Thyroid gland (tissue), 4 donors: Measurements from ENCODE around the gene PAMR1. TPM values are rescaled to one million over a fixed set of nuclear protein-coding genes. Genes with fewer than 3 reads are reported as not detected.
A peak's percentile ranks its signal among the peaks of the same experiment; 100 is the strongest.

Experiments used
- DNase-seq, 2 donors: peaks; one replicate each; pipeline ENCODE4 v3.0.0-alpha.2; 2019
- H3K27ac ChIP-seq, 3 donors: fragments of 200-600 bp; sonication (generic); 1 replicate in 2 of 3; 2 replicates in 1 of 3; pipeline ENCODE4 v1.5.1; 2016 to 2019; ENCODE audit warnings: mild to moderate bottlenecking in 1 of 3, moderate library complexity in 1 of 3
- H3K27me3 ChIP-seq: fragments of 200-600 bp; sonication (generic); one replicate; pipeline ENCODE4 v1.5.1; 2019
- H3K36me3 ChIP-seq, 2 donors: fragments of 200-600 bp; sonication (generic); one replicate each; pipeline ENCODE4 v1.5.1; 2016 to 2019
- H3K4me1 ChIP-seq, 2 donors: fragments of 200-600 bp; sonication (generic); one replicate each; pipeline ENCODE4 v1.5.1; 2017 to 2019
- H3K4me3 ChIP-seq, 3 donors: fragments of 200-600 bp; sonication (generic); replicated peaks in 1 of 3; 1 replicate in 2 of 3; 2 replicates in 1 of 3; pipeline ENCODE4 v1.5.1; 2016; ENCODE audit warnings: mild to moderate bottlenecking in 1 of 3
- H3K9me3 ChIP-seq: fragments of 200-600 bp; sonication (generic); one replicate; pipeline ENCODE4 v1.5.1; 2017
- CTCF ChIP-seq, 6 experiments: fragments of 200-600 bp in 3 of 6; fragments of 450-650 bp in 3 of 6; sonication (generic) in 3 of 6; IDR thresholded peaks; one replicate each; pipeline ENCODE4 v1.5.1; 2016 to 2019; ENCODE audit warnings: antibody characterized with exemption in 6 of 6, mild to moderate bottlenecking in 2 of 6, inconsistent platforms in 1 of 6, moderate library complexity in 1 of 6
- POLR2A ChIP-seq, 2 donors: fragments of 450-650 bp; IDR thresholded peaks; one replicate each; pipeline ENCODE4 v1.6.1; 2017; ENCODE audit warnings: antibody characterized with exemption in 2 of 2, mild to moderate bottlenecking in 2 of 2, moderate library complexity in 1 of 2
- WGBS, 2 donors: methylation state at CpG; one replicate each; pipeline ENCODE4 v1.1.5; 2017; 5-methylcytosine and 5-hydroxymethylcytosine counted together
- intact Hi-C: fragments of 100-400 bp; cut with DNase I; formaldehyde crosslinking; loops from one replicate; pipeline ENCODE4 v1.15.1; 2023
- total RNA-seq, 4 donors: library from RNA; depleted of rRNA; stranded (reverse); fragments of >200 nt; gene quantifications; one replicate each; pipeline ENCODE4 v1.2.3, GENCODE V29; 2016

Gene PAMR1
- total RNA-seq, 4 donors from 2014 or later: 1.2 to 16.4 (median 4.3) TPM

DNA sequence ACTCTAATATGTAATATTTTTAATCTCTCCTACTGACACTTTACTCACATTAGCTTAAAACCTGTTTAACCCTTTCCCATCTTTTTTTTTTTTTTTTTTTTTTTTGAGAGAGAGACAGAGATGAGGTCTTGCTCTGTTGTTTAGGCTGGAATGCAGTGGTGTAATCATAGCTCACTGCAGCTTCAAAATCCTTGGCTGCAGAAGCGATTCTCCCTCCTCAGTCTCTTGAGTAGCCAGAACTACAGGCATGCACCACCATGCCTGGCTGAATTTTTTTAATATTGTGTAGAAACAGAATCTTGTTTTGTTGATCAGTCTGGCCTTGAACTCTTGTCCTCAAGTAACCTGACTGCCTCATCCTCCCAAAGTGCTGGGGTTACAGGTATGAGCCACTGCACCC is 37.3 kb downstream of the PAMR1 start:
- Histone ChIP-seq H3K9me3 (no peaks in the 10 kb centered on the region), H3K27ac (no peak overlapping the region), H3K4me1 (peaks cover 20 to 28% of the 10 kb centered on the region in 2 donors), H3K4me3 (no peak overlapping the region), H3K27me3 (no peaks in the 10 kb centered on the region), H3K36me3 (no peaks in the 10 kb centered on the region)
- WGBS, 2 donors: 19 to 35% methylated on average over 1 of the region's 1 CpG
- TF ChIP-seq CTCF (IDR thresholded peaks at IDR 0.05): no peak
- no peak for TF ChIP-seq POLR2A (IDR thresholded peaks at IDR 0.05)
- peak; percentile 31 to 39 for DNase-seq
- intact Hi-C loops: no loop called here

- TF ChIP-seq POLR2A (IDR thresholded peaks at IDR 0.05) (no peak), CTCF (IDR thresholded peaks at IDR 0.05) (peak in 2 of 6 experiments; percentile 22 to 23)
- H3K4me3 ChIP-seq: no peak overlapping the region
- H3K9me3 ChIP-seq: no peaks in the 10 kb centered on the region
- peak; percentile 17 to 53 for DNase-seq
- no peaks in the 10 kb centered on the region for H3K36me3 ChIP-seq
- peaks cover 20 to 28% of the 10 kb centered on the region in 2 donors for H3K4me1 ChIP-seq
- peak overlapping the region in 1 of 3 donors; percentile 14 for H3K27ac ChIP-seq
- 32 to 38% methylated on average over 6 of the region's 6 CpGs for WGBS, 2 donors
- H3K27me3 ChIP-seq: no peaks in the 10 kb centered on the region
- intact Hi-C loops: no loop called here
These were observed 37.8 kb downstream of the PAMR1 start for GRCh38 chr11:35487532-35488078.

- peak overlapping the region in 1 of 3 donors; percentile 14 for H3K27ac ChIP-seq
- intact Hi-C loops: no loop called here
- TF ChIP-seq POLR2A (IDR thresholded peaks at IDR 0.05) (no peak), CTCF (IDR thresholded peaks at IDR 0.05) (no peak)
- H3K4me3 ChIP-seq: no peak overlapping the region
- 91 to 94% methylated on average over 2 of the region's 2 CpGs for WGBS, 2 donors
- H3K36me3 ChIP-seq: no peaks in the 10 kb centered on the region
- H3K27me3 ChIP-seq: no peaks in the 10 kb centered on the region
- DNase-seq: peak; percentile 55 to 56
- H3K4me1 ChIP-seq: peaks cover 20 to 28% of the 10 kb centered on the region in 2 donors
- no peaks in the 10 kb centered on the region for H3K9me3 ChIP-seq
These were observed 38.5 kb downstream of the PAMR1 start for GRCh38 chr11:35486934-35487333.

GRCh38 chr11:35486446-35486845 is 39.0 kb downstream of the PAMR1 start:
- TF ChIP-seq CTCF (IDR thresholded peaks at IDR 0.05) (no peak), POLR2A (IDR thresholded peaks at IDR 0.05) (no peak)
- intact Hi-C loops: no loop called here
- H3K27me3 ChIP-seq: no peaks in the 10 kb centered on the region
- DNase-seq: no peak
- no peaks in the 10 kb centered on the region for H3K36me3 ChIP-seq
- 72 to 89% methylated on average over 2 of the region's 2 CpGs for WGBS, 2 donors
- H3K4me1 ChIP-seq: peaks cover 20 to 28% of the 10 kb centered on the region in 2 donors
- H3K27ac ChIP-seq: no peak overlapping the region
- no peak overlapping the region for H3K4me3 ChIP-seq
- no peaks in the 10 kb centered on the region for H3K9me3 ChIP-seq

DNA sequence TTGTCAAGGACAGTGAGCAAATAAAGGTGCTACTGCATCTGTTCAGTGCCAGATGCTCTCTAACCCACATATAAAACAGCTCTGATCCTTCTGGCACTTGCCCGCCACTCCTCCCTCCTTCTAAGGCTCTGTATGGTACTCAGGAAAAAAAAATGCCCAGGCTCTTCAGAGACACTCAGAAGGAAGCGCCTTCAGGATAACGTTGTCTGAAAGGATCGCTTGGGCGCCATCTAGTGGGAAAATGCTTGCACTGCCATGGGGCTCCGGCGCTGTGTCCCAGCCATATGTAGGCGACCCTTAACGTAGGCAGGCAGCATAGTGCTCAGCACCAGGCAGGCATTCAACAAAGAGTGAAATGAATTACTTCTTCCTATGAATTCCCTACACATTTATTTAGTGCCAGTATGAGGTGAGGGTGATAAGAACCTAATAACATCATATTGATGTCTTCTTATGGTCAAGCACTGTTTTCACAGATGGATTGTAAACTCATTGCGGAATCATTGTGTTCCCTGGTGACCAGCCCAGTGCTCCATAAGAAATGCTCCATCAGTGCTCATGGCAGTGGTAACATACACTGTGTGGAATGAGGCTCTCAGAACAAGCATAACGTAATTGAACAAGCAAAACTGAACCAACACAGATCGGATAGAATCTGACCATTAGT is 39.6 kb downstream of the PAMR1 start:
- H3K36me3 ChIP-seq: no peaks in the 10 kb centered on the region
- H3K4me3 ChIP-seq: no peak overlapping the region
- no peak overlapping the region for H3K27ac ChIP-seq
- H3K27me3 ChIP-seq: no peaks in the 10 kb centered on the region
- TF ChIP-seq POLR2A (IDR thresholded peaks at IDR 0.05) (no peak), CTCF (IDR thresholded peaks at IDR 0.05) (peak; percentile 77 to 95 (median 84))
- peak; percentile 76 to 81 for DNase-seq
- WGBS, 2 donors: 16 to 19% methylated on average over 12 of the region's 12 CpGs
- H3K4me1 ChIP-seq: peaks cover 20 to 28% of the 10 kb centered on the region in 2 donors
- no peaks in the 10 kb centered on the region for H3K9me3 ChIP-seq
- intact Hi-C loops: no loop called here
